ENCODE results near the gene TMEM144. TPM values are rescaled to one million over a fixed set of nuclear protein-coding genes. Genes with fewer than 3 reads are reported as not detected.
"Not testable (repeated sequence)": the region's sequence is repeated elsewhere in the genome, so short reads cannot be mapped to it uniquely, and the experiment has no call there.

TMEM144 gene
- total and polyA plus RNA-seq, 4 donors, result 0.56 to 2.8 (median 1.6) TPM

DNA sequence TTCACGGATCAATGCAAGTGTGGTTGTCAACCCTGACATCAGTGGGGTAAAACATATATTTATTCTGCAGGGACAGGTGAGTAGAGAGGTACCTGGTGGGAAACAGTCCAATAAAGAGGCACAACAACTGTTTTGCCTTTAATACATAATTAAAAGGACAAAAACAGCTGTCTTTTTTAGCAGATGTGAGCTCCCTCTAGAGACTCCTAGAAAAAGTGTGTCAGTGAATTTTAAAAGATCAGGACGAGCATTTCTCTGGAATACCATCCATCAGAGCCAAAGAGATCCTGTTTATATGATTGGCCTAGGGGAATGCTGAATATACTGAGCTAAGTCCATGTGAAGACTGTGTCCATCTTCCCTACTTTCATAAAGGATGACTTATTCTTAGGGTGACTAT is 58.3 kb downstream of the TMEM144 start:
- TF ChIP-seq RXRA (IDR thresholded peaks at IDR 0.05), result no peak
- TF ChIP-seq, protein P1, sequence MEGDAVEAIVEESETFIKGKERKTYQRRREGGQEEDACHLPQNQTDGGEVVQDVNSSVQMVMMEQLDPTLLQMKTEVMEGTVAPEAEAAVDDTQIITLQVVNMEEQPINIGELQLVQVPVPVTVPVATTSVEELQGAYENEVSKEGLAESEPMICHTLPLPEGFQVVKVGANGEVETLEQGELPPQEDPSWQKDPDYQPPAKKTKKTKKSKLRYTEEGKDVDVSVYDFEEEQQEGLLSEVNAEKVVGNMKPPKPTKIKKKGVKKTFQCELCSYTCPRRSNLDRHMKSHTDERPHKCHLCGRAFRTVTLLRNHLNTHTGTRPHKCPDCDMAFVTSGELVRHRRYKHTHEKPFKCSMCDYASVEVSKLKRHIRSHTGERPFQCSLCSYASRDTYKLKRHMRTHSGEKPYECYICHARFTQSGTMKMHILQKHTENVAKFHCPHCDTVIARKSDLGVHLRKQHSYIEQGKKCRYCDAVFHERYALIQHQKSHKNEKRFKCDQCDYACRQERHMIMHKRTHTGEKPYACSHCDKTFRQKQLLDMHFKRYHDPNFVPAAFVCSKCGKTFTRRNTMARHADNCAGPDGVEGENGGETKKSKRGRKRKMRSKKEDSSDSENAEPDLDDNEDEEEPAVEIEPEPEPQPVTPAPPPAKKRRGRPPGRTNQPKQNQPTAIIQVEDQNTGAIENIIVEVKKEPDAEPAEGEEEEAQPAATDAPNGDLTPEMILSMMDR (IDR thresholded peaks at IDR 0.05; ENCODE audit: low read depth, low read length, missing input control), result no peak
- H3K4me1 ChIP-seq (ENCODE audit: control insufficient read depth in 4 of 4, insufficient read depth in 4 of 4, low read length in 3 of 4), result no peaks in the 10 kb centered on the region

GRCh38 chr4:158274636-158275035 is 64.3 kb downstream of the TMEM144 start:
- no peak overlapping the region for H3K9ac ChIP-seq (ENCODE audit: low read depth in 1 of 2, low read length in 2 of 2)
- H3K36me3 ChIP-seq (ENCODE audit: control insufficient read depth in 4 of 4, insufficient read depth in 3 of 4, low read depth in 1 of 4, low read length in 3 of 4), result no peaks in the 10 kb centered on the region
- no peak for TF ChIP-seq GABPA (IDR thresholded peaks at IDR 0.05 in 1 of 2, conservative IDR thresholded peaks at IDR 0.05 in 1 of 2)
- TF ChIP-seq SP1 (IDR thresholded peaks at IDR 0.05), result no peak
- TF ChIP-seq FOXA1 (IDR thresholded peaks at IDR 0.05), result no peak
- TF ChIP-seq REST (IDR thresholded peaks at IDR 0.05), result no peak
- no peak for TF ChIP-seq FOXA2 (IDR thresholded peaks at IDR 0.05)
- TF ChIP-seq RXRA (IDR thresholded peaks at IDR 0.05), result no peak
- TF ChIP-seq, protein P1 (IDR thresholded peaks at IDR 0.05; ENCODE audit: low read depth, low read length, missing input control), result no peak
- no peak for TF ChIP-seq RAD21 (IDR thresholded peaks at IDR 0.05)
- no peak for TF ChIP-seq YY1 (IDR thresholded peaks at IDR 0.05)
- H3K9me3 ChIP-seq (ENCODE audit: control insufficient read depth in 4 of 4, low read length in 3 of 4), result no peaks in the 10 kb centered on the region
- no peaks in the 10 kb centered on the region for H3K4me1 ChIP-seq (ENCODE audit: control insufficient read depth in 4 of 4, insufficient read depth in 4 of 4, low read length in 3 of 4)
- WGBS, result 89% methylated on average over 5 of the region's 5 CpGs
- no peak overlapping the region for H3K4me3 ChIP-seq (ENCODE audit: low read depth in 1 of 3, low read length in 3 of 3)
- no peak overlapping the region for H3K27ac ChIP-seq (ENCODE audit: low read depth in 1 of 2, low read length in 2 of 2)
- no peaks in the 10 kb centered on the region for H3K27me3 ChIP-seq (ENCODE audit: control insufficient read depth in 4 of 4, insufficient read depth in 4 of 4, low read length in 3 of 4)
- DNase-seq (ENCODE audit: low spot score), result no peak

More for the DNA sequence above, 58.3 kb downstream of the TMEM144 start:
- H3K27me3 ChIP-seq (ENCODE audit: control insufficient read depth in 4 of 4, insufficient read depth in 4 of 4, low read length in 3 of 4), result no peaks in the 10 kb centered on the region
- no peak overlapping the region for H3K9ac ChIP-seq (ENCODE audit: low read depth in 1 of 2, low read length in 2 of 2)
- no peak overlapping the region for H3K4me3 ChIP-seq (ENCODE audit: low read depth in 1 of 3, low read length in 3 of 3)
- H3K27ac ChIP-seq (ENCODE audit: low read depth in 1 of 2, low read length in 2 of 2), result no peak overlapping the region
- no peaks in the 10 kb centered on the region for H3K36me3 ChIP-seq (ENCODE audit: control insufficient read depth in 4 of 4, insufficient read depth in 3 of 4, low read depth in 1 of 4, low read length in 3 of 4)
- DNase-seq (ENCODE audit: low spot score), result no peak
- H3K9me3 ChIP-seq (ENCODE audit: control insufficient read depth in 4 of 4, low read length in 3 of 4), result no peaks in the 10 kb centered on the region
- WGBS, result 75% methylated on average over 2 of the region's 2 CpGs

GRCh38 chr4:158277558-158277957 is 67.3 kb downstream of the TMEM144 start:
- Histone ChIP-seq H3K27me3 (ENCODE audit: control insufficient read depth in 4 of 4, insufficient read depth in 4 of 4, low read length in 3 of 4) (no peaks in the 10 kb centered on the region), H3K4me1 (ENCODE audit: control insufficient read depth in 4 of 4, insufficient read depth in 4 of 4, low read length in 3 of 4) (no peaks in the 10 kb centered on the region), H3K27ac (ENCODE audit: low read depth in 1 of 2, low read length in 2 of 2) (no peak overlapping the region), H3K9me3 (ENCODE audit: control insufficient read depth in 4 of 4, low read length in 3 of 4) (no peaks in the 10 kb centered on the region), H3K9ac (ENCODE audit: low read depth in 1 of 2, low read length in 2 of 2) (no peak overlapping the region), H3K36me3 (ENCODE audit: control insufficient read depth in 4 of 4, insufficient read depth in 3 of 4, low read depth in 1 of 4, low read length in 3 of 4) (no peaks in the 10 kb centered on the region), H3K4me3 (ENCODE audit: low read depth in 1 of 3, low read length in 3 of 3) (no peak overlapping the region)
- no peak for DNase-seq (ENCODE audit: low spot score)
- 94% methylated on average over 8 of the region's 8 CpGs for WGBS
- no peak for TF ChIP-seq EGR1 (IDR thresholded peaks at IDR 0.05; ENCODE audit: low read depth in 2 of 2)
- no peak for TF ChIP-seq SP1 (IDR thresholded peaks at IDR 0.05)
- TF ChIP-seq, protein P1 (IDR thresholded peaks at IDR 0.05; ENCODE audit: low read depth, low read length, missing input control), result no peak
- TF ChIP-seq YY1 (IDR thresholded peaks at IDR 0.05), result no peak
- TF ChIP-seq GABPA (IDR thresholded peaks at IDR 0.05 in 1 of 2, conservative IDR thresholded peaks at IDR 0.05 in 1 of 2), result no peak
- TF ChIP-seq FOXA1 (IDR thresholded peaks at IDR 0.05), result no peak
- TF ChIP-seq ATF3 (IDR thresholded peaks at IDR 0.05), result no peak
- no peak for TF ChIP-seq TAF1 (conservative IDR thresholded peaks at IDR 0.05)

- not testable (repeated sequence) for H3K27me3 ChIP-seq (ENCODE audit: control insufficient read depth in 4 of 4, insufficient read depth in 4 of 4, low read length in 3 of 4); DNase-seq (ENCODE audit: low spot score); H3K9ac ChIP-seq (ENCODE audit: low read depth in 1 of 2, low read length in 2 of 2); H3K4me3 ChIP-seq (ENCODE audit: low read depth in 1 of 3, low read length in 3 of 3); H3K4me1 ChIP-seq (ENCODE audit: control insufficient read depth in 4 of 4, insufficient read depth in 4 of 4, low read length in 3 of 4); H3K9me3 ChIP-seq (ENCODE audit: control insufficient read depth in 4 of 4, low read length in 3 of 4); H3K27ac ChIP-seq (ENCODE audit: low read depth in 1 of 2, low read length in 2 of 2); H3K36me3 ChIP-seq (ENCODE audit: control insufficient read depth in 4 of 4, insufficient read depth in 3 of 4, low read depth in 1 of 4, low read length in 3 of 4)
- 93% methylated on average over 1 of the region's 1 CpG for WGBS
Measured at GRCh38 chr4:158279052-158279451, 68.8 kb downstream of the TMEM144 start.

Measured in liver (tissue), 9 donors.